Head of caudate nucleus (tissue), 42 donors: ENCODE results near the gene SMARCB1.
A peak's percentile ranks its signal among the peaks of the same experiment; 100 is the strongest.

Source experiments
- DNase-seq, 42 donors: peaks; one replicate each; pipeline versions ENCODE4 v3.0.0 to v3.0.0-alpha.2; 2020 to 2021; ENCODE audit warnings: mixed read lengths in 7 of 42
- intact Hi-C: fragments of 100-400 bp; cut with DNase I; formaldehyde crosslinking; loops from one replicate; pipeline ENCODE4 v1.15.0; 2022

The SMARCB1 gene

DNA sequence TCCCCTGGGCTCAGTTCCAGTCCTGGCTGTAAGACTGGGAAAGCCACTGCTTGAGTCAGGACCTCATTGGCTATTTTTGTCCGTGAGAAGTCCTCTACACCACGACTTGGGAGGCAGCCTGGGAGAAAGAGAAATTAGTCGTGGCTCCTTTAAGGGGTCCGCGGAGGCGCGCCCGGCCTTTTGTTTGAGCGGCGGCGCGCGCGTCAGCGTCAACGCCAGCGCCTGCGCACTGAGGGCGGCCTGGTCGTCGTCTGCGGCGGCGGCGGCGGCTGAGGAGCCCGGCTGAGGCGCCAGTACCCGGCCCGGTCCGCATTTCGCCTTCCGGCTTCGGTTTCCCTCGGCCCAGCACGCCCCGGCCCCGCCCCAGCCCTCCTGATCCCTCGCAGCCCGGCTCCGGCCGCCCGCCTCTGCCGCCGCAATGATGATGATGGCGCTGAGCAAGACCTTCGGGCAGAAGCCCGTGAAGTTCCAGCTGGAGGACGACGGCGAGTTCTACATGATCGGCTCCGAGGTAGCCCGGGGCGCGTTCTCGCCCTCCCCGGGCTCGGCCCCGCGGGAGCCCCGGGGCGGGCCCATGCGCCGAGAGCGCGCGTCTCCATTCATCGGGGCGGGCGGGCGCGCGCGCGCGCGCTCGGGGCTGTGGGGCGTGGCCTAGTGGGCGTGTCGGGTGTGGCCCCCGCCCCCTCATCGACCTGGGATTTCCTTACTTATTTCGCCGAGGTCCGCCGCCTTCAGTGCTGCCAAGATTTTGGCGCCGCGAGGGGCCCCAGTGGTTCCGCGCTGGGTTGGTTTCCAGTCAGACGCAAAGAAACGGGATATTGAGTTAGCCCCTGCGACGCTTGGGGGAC, at the start of gene SMARCB1:
Gene SMARCB1, plus strand, starts transcription at position 215 of the 848 bp plus-strand sequence. Its CDS starts 204 bp downstream, at position 419.
- peak; percentile 73 to 94 (median 87) for DNase-seq
- intact Hi-C loops: no loop called here

DNA sequence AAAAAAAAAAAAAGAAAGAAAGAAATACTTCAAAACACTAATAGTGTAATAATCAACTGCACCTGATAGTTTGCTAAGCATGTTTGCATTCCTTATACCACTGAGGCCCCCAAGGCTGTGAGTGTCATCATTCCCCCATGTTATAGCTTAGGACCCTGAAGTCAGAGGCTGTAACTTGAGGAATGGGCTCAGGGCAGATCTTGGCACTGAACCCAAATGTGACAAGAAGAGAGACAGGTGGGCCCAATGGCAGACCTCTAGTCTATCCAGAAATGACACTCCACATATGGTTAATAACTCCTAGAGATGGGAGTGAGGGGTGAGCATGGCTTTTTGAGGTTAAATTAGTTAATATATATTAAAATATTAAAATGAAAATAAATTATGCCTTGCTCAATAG, 49.1 kb upstream of the SMARCB1 start:
- no peak for DNase-seq
- intact Hi-C loops: no loop called here

DNA sequence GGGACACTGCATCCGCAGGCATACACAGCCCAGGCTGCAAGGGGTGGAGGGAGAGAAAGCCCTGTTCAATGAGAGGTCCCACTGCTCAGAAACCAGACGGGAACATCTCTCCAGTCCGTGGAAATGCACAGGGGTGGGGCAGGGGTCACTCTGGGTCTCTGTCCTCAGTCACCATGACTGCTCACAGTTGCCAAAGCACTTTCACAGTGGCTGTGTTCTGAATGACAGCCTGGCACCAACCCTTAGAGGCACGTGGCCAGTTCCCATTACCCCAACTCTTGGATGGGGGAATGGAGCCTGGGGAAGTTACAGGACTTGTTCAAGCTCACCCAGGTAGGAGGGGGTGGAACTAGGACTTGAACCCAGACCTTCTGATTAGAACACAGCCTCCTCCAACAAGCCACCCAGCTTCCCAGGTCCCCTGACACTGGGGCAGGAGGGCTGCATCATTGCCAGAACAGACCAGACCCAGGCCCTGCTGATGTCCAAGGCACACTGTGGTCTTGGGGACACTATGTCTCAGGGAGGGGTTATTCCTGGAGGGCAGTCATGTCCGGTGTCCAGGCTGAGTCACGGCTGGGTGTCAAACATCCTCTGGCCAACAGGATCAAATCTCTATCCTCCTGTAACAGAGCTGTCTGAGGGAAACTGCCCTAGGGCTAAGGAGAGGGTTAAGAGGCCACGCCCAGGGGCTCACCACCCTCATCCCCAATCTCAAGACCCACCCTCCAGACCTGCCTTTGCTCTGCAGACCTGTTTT, 44.1 kb upstream of the SMARCB1 start:
- intact Hi-C loops: no loop called here
- peak in 8 of 42 donors; percentile 11 to 57 (median 32) for DNase-seq

DNA sequence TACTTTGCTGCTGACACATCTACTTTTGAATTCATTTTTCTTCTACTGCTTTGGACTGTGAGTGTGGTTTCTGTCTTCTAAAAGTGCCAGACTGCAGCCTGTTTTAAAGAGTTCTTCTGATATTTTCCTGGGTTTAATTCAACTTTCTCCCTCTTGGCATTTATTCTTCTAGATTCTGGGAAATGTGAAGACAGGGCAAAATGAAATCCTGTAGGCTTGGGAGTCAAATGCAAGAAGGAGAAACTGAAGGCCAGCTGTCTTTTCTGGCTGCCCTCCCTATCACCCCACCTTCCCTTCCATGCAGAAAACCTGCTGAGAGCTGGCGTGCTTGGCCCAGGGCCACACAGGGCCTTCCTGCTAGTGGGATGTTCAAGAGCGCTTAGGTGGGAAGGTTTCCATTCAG, 43.5 kb upstream of the SMARCB1 start:
- intact Hi-C loops: no loop called here
- no peak for DNase-seq

DNA sequence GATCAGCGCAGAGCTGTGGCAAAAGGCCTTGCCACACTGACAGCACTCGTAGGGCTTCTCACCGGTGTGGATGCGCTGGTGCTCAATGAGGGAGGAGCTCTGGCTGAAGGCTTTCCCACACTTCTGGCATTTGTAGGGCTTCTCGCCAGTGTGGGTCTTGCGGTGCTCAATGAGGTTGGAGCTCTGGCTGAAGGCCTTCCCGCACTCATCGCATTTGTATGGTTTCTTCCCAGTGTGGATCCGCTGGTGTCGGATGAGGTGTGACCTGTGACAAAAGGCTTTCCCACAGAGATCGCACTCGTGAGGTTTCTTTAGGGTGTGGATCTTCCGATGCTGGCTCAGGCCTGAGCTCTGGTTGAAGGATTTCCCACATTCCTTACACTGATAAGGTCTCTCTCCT, 42.8 kb upstream of the SMARCB1 start:
- intact Hi-C loops: no loop called here
- no peak for DNase-seq

DNA sequence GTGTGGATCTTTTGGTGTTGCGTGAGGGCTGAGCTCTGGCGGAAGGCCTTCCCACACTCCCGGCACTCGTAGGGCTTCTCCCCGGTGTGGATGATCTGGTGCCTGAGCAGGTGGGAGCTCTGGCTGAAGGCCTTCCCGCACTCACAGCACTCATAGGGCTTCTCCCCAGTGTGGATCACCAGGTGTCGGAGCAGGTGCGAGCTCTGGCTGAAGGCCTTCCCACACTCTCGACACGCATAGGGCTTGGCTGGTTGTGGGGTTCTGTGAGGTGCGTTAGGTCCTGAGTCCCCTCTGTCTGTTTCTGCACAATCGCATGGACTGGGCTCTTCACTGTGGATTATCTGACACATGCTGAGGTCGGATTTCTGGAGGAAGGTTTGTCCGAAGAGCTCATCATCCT, 42.3 kb upstream of the SMARCB1 start:
- DNase-seq: no peak
- intact Hi-C loops: no loop called here

DNA sequence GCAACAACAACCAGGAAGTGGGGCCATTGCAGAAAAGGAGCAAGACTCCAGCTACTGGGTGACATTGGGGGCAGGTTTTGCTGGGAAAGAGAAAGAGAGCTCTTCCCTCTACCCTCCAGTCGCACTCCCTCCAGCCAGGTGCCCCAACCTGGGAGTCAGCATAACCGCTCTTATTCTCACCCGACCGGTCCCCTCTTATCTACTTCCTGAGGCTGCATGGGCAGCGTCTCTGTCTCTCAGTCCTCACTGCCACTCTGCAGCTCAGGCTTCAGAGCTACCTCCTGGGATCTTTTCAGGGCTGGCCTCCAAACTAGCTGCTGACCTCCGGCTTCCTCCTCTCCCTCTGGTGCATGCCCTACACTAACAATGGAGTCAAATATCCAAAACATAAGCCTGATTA, 41.0 kb upstream of the SMARCB1 start:
- intact Hi-C loops: no loop called here
- no peak for DNase-seq

DNA sequence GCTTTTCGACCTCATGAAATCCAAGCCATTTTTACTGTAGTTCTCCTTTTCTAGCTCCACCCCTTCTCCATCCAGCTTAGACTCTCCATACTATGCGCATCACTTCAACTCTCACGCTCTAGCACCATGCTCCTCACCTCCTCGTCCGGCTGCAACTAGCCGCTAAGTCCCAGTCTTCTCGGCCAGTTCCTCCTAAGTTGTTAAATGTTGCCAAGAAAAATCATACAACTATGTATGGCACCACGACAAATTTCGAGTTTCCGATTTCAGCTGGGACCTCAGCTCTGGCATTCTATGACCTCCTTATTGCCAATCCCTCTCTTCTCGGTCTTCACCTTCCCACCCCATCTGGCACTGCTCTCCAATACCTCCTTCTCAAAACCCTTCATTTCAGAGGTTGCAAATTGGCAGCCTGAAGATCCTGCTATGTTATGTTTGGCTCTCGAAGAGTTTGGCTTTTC, 36.9 kb upstream of the SMARCB1 start:
- no peak for DNase-seq
- intact Hi-C loops: no loop called here

DNA sequence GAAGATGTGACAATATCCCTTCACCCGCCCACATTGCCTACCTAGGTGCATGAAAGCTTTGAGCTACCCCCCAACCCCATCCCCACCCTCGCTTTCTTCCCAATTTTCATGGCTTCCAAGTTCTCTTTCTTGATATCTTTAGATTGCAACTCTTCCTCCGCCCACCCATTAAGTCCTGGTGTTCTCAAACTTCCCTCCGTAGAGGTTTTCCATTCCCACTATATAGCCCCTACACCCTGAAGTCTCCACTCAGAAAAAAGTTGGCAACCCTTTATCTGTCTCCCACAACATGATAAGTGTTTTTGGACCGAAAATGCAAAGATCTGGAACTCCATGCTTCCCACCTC, 36.4 kb upstream of the SMARCB1 start:
- no peak for DNase-seq
- intact Hi-C loops: no loop called here

DNA sequence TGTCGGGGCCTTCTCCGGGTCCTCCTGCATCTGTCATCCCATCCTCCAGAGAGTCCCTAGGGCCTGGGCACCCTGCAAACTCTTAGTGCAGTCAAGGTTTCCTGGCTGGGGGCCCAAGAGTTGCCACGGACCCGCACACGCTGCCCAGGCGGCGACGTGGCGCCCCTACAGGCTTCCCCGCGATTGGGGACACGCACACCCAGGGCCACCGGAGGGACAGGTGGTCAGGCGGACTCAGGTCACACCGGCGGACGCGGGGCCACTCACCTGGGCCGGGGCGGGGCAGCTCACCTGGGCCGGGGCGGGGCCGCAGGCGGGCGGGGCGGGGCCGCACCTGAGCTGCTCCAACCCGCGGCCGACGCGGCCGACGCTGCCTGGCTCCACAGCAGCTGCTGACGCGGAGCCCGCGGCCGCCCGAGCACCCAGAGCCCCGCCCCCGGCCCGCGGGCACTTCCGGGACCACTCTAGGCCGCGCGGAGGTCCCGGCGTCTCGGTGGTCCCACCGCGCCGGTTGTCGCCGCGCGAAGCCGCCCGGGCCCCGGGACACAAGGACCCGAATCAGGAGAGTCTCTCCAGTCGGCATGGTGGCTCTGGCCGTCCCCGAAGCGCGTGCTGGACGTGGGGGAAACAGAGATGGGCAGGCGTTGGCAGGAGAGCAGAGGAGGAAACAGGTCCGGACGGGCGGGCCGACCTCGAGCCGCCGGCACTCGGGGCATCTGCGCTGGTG, 35.9 kb upstream of the SMARCB1 start, which contains the start of gene ZNF70:
Gene ZNF70, minus strand, starts transcription at position 399 of the 727 bp plus-strand sequence. CDS start 5,972 bp downstream, outside the sequence.
- intact Hi-C loops: no loop called here
- peak; percentile 44 to 90 (median 82) for DNase-seq

DNA sequence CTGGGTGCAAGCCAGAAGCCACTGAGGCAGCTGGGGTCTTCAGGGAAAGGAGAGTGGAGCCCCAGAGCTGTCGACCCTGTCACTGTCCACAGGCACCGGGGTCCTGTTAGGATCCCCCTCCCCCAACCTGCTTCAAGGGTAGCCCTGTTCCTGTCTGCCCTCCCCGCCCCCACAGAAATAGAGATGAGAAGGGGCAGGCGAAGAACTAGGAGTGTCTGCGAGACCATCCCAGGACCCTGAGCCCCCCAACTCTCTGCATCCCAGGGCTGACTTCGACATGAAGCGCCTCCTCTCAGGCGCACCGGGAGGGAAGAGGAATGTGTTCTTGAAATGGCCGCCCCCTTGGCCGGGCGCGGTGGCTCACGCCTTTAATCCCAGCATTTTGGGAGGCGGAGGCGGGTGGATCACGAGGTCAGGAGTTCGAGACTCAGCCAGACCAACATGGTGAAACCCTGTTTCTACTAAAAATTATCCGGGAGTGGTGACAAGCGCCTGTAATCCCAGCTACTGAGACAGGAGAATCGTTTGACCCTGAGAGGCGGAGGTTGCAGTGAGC, 35.2 kb upstream of the SMARCB1 start:
- DNase-seq: peak in 3 of 42 donors; percentile 39 to 64 (median 52)
- intact Hi-C loops: no loop called here

DNA sequence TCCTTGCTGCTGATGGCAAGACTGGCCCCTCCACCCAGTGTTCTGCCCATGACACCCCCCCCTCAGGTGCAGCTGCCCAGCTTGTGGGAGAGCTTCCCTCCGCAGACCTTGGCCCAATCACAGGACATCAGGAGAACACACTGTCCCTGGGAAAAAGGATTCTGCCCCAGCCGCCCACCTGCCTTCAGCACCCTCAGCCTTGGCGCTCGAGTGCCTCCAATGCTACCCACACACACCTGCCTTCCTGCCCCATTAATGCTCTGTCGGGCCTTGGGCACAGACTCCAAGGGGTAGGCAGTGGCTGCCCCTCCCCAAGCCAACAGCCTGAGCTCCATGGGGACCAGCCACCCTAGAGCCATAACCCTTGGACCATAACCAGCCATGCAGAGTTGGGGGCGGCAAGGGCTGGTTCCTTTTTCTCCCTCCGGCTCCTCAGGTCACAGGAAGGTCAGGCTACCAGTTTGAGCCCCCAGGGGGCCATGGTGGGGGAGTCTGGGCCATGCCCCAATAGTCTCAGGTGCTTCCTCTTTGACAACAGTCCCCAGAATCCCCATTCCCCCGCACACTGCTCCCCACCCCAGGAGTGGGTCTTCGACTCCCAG, 34.6 kb upstream of the SMARCB1 start:
- no peak for DNase-seq
- intact Hi-C loops: no loop called here

DNA sequence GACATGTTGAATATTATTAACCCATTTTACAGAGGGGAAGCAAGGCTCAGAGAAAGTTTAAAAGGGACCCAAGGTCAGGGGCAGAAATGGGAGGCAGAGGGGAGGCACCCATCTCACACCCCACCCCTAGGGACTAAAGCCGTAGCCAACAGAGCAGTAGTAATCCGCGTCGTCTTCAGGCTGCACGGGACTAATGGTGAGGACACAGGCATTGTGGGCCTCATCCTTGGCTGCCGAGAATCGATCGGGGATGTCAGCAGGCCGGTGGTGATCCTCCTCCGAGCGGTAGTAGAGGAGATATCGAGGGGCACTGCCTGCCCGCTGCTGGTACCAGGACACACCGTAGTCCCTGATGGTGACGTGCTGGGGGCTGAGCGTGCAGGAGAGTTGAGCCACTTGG, 34.0 kb upstream of the SMARCB1 start:
- intact Hi-C loops: no loop called here
- no peak for DNase-seq

DNA sequence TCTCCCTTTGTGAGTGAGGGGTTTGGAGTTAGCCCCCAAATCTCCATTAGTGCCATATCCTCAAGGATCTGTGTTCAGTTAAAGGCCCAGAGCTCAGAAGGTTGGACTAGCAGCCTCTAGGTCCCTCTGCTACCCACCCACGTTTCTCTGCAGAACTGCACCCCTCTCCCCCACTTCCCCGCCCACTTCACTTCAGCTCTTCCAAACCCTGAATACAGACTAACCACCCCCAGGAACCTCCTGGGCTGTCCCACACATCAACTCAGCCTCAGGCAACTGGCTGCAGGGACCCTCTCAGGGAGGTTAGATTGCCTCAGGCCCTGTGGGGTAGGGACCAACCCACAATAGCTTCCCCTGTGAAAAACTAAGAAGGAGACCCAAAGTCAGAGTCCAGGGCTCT, 33.4 kb upstream of the SMARCB1 start:
- intact Hi-C loops: no loop called here
- peak in 2 of 42 donors; percentile 42 to 48 for DNase-seq

DNA sequence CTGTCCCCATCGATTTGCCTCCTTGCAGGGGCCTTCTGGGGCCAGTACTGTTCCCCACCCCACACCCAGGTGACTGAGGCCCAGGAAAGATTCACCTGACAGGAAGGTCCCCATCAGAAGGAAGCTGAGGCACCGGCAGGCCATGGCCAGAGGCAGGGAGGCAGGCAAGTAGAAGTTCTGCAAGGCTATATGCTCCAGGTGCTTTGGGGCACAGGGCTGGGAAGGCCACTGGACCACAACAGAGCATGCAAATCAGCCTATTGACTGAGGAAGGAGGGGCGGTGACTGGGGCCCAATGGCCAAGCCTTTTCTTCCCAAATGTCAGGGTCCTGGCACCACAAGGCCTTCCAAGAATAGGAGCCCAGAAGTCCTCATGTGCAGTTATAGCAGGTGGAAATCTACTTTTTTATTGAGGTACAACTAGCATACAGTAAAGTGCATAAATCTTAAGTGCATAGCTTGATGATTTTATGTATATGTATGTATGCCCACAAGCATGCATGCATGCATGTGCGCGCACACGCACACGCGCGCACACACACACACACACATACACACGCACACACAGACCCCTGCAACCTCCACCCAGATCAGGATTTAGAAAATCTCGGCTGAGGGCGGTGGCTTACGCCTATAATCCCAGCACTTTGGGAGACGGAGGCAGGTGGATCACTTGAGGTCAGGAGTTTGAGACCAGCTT, 32.4 kb upstream of the SMARCB1 start, which contains the start of gene VPREB3:
Gene VPREB3, minus strand, starts transcription at position 206 of the 700 bp plus-strand sequence. Its CDS starts 62 bp downstream, at position 144.
- intact Hi-C loops: no loop called here
- DNase-seq: no peak

DNA sequence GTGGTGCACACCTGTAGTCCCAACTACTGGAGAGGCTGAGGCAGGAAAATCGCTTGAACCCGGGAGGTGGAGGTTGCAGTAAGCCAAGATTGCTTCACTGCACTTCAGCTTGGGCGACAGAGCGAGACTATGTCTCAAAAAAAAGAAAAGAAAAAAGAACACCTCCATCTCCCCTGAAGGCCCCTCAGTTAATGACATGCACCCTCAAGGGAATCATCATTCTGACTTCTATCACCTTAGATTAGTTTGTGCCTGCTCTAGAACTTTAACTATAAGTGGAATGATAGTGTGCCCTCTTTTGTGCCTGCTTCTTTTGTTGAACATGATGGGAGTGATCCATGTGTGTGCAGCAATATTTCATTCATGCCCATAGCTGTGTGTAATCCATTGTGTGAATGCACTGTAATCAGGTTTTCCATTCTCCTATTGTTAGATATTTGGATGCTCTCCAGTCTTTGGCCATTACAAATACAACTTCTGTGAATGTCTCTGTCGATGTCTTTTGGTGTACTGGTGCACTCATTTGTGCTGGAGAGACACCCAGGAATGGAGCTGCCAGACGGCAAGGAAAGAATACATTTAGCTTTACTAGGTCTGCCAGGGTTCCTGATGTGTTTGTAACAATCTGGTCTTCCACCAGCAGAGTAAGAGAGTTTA, 31.7 kb upstream of the SMARCB1 start:
- intact Hi-C loops: no loop called here
- peak in 1 of 42 donors; percentile 53 for DNase-seq

DNA sequence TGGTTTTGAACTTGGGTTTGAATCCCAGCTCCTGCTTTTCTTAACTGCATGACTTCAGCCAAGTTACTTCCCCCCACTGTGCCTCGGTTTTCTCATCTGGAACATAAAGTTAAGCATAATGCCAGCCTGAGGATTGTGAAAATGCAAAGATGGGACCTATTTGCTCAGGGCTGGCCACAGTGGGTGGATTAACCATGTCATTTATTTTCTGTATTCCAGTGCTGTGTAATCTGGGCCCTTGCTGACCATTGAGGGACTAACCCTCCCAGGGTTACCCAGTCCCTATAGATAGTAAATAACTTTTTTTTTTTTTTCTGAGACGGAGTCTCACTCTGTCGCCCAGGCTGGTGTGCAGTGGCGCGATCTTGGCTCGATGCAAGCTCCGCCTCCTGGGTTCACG, 31.1 kb upstream of the SMARCB1 start:
- intact Hi-C loops: no loop called here
- DNase-seq: no peak

DNA sequence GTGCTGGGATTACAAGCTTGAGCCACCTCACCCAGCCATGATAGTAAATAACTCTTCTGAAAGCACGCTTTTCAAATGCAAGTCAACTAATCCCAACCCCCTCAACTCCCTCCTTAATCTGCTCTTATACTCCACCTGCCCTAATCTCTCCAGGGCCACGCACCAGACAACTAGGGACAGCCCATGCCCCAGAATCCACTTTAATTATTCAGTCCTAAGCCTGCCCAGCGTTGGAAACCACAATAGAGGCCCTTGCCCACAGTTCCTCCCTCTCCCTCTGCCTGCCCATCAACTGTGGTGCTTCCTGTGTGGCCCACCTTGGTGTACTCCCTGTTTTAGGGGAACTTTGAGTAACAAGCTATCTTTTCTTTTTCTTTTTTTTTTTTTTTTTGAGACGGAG, 29.9 kb upstream of the SMARCB1 start:
- intact Hi-C loops: no loop called here
- DNase-seq: no peak
